Astrocyte (in vitro differentiated cells and primary cell): ENCODE data around the gene MAP3K6.

Experiments used
- EZH2 ChIP-seq: IDR thresholded peaks from 2 replicates; pipeline ENCODE4 v1.6.1; 2012; ENCODE audit warnings: mild to moderate bottlenecking, low read length, inconsistent platforms; ENCODE audit not compliant: insufficient read depth
- TF ChIP-seq, protein P1 (sequence below): IDR thresholded peaks from 2 replicates; pipeline ENCODE4 v1.5.1; 2011; ENCODE audit warnings: low read depth, mild to moderate bottlenecking, inconsistent platforms, low read length, moderate library complexity; ENCODE audit not compliant: insufficient read depth

DNA sequence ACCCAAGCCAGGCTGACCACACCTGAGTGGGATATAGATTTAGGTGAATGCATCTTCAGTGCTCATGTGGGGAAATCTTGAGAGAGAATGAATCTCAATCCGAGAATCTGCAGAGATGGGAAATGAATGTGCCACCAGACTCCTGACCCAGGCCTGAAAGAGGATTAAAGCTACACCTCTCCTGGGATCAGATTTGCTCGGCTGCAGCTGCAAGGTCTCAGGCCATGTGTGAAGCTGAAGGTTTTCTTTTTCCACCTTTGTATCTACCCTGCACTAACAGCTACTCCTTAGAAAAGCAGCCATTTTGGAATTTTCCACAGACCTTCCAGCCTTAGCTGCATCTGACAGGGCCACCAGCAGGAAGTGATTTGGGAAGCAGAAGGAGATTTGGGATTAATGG lies 43.9 kb upstream of the MAP3K6 start:
- TF ChIP-seq, protein P1, sequence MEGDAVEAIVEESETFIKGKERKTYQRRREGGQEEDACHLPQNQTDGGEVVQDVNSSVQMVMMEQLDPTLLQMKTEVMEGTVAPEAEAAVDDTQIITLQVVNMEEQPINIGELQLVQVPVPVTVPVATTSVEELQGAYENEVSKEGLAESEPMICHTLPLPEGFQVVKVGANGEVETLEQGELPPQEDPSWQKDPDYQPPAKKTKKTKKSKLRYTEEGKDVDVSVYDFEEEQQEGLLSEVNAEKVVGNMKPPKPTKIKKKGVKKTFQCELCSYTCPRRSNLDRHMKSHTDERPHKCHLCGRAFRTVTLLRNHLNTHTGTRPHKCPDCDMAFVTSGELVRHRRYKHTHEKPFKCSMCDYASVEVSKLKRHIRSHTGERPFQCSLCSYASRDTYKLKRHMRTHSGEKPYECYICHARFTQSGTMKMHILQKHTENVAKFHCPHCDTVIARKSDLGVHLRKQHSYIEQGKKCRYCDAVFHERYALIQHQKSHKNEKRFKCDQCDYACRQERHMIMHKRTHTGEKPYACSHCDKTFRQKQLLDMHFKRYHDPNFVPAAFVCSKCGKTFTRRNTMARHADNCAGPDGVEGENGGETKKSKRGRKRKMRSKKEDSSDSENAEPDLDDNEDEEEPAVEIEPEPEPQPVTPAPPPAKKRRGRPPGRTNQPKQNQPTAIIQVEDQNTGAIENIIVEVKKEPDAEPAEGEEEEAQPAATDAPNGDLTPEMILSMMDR = no peak
- TF ChIP-seq EZH2 = no peak
